Measurements from ENCODE around the gene PGC. TPM values are rescaled to one million over a fixed set of nuclear protein-coding genes. Genes with fewer than 3 reads are reported as not detected.

The PGC gene
- total RNA-seq, 2 experiments from 2014 or later, result not detected

Other genes starting within 250 kb of the PGC start
- 10 to 100 TPM; 15.9 to 16.0 TPM for gene FOXP4, start 201.0 kb downstream of the PGC start, total RNA-seq
- gene MDFI, start 108.9 kb downstream of the PGC start, total RNA-seq, result not detected
- 1 to 10 TPM; 5.7 to 7.9 TPM for gene TFEB, start 11.8 kb downstream of the PGC start, total RNA-seq
- 1 to 10 TPM; 4.0 to 4.2 TPM for gene FRS3, start 32.5 kb upstream of the PGC start, total RNA-seq
- gene PRICKLE4, start 33.4 kb upstream of the PGC start, total RNA-seq, result under 1 TPM in 1 of 2 experiments, not detected in 1; 0.52 TPM
- gene TOMM6, start 40.3 kb upstream of the PGC start, total RNA-seq, result 100 to 1,000 TPM; 285 to 299 TPM
- gene USP49, start 148.0 kb upstream of the PGC start, total RNA-seq, result 1 to 10 TPM; 8.3 to 8.4 TPM
- 10 to 100 TPM; 24.0 to 27.4 TPM for gene MED20, start 173.7 kb upstream of the PGC start, total RNA-seq
- gene BYSL, start 174.1 kb upstream of the PGC start, total RNA-seq, result 10 to 100 TPM; 49.8 TPM
- gene CCND3, start 194.4 kb upstream of the PGC start, total RNA-seq, result 1,000 to 10,000 TPM; 1,152 to 1,165 TPM

Measured in activated naive CD4-positive, alpha-beta T cell treated with anti-CD3 and anti-CD28 coated beads for 36 hours (primary cell).